Neural progenitor cell (in vitro differentiated cells): Measurements from ENCODE around the gene LRPAP1. TPM values are rescaled to one million over a fixed set of nuclear protein-coding genes. Genes with fewer than 3 reads are reported as not detected.

Experiments used
- DNase-seq: peaks from one replicate; pipeline ENCODE4 v3.0.0-alpha.2; 2016; ENCODE audit warnings: low spot score
- H2AFZ ChIP-seq: fragments of 200-600 bp; sonication (generic); replicated peaks from 2 replicates; pipeline ENCODE4 v1.6.1; 2016; ENCODE audit warnings: antibody characterized with exemption
- H3F3A ChIP-seq: fragments of 200-600 bp; sonication (generic); 2 replicates; pipeline ENCODE4 v1.6.1; 2016; ENCODE audit warnings: antibody characterized with exemption, low read depth
- H3K27ac ChIP-seq: fragments of 200-600 bp; sonication (generic); 2 replicates; pipeline ENCODE4 v1.5.1; 2016; ENCODE audit warnings: mild to moderate bottlenecking
- H3K27me3 ChIP-seq: fragments of 200-600 bp; sonication (generic); 2 replicates; pipeline ENCODE4 v1.6.1; 2016; ENCODE audit warnings: mild to moderate bottlenecking, moderate library complexity
- H3K36me3 ChIP-seq: fragments of 200-600 bp; sonication (generic); 2 replicates; pipeline ENCODE4 v1.5.1; 2016
- H3K4me1 ChIP-seq: fragments of 200-600 bp; sonication (generic); 2 replicates; pipeline ENCODE4 v1.6.1; 2016; ENCODE audit warnings: mixed run types
- H3K4me2 ChIP-seq: fragments of 200-600 bp; sonication (generic); 2 replicates; pipeline ENCODE4 v1.6.1; 2016
- H3K4me3 ChIP-seq: fragments of 200-600 bp; sonication (generic); 2 replicates; pipeline ENCODE4 v1.5.1; 2016
- H3K79me2 ChIP-seq: fragments of 200-600 bp; sonication (generic); 2 replicates; pipeline ENCODE4 v1.6.1; 2016; ENCODE audit warnings: low read depth
- H3K9ac ChIP-seq: fragments of 200-600 bp; sonication (generic); 2 replicates; pipeline ENCODE4 v1.6.1; 2016
- H3K9me3 ChIP-seq: fragments of 200-600 bp; sonication (generic); 2 replicates; pipeline ENCODE4 v1.5.1; 2016; ENCODE audit warnings: low read depth
- H4K20me1 ChIP-seq: fragments of 200-600 bp; sonication (generic); 2 replicates; pipeline ENCODE4 v1.6.1; 2016; ENCODE audit warnings: low read depth
- H3K27ac Mint-ChIP-seq: 3 replicates; pipeline ENCODE4 v1.8.0; 2021; ENCODE audit warnings: mixed read lengths
- H3K27me3 Mint-ChIP-seq: 2 replicates; pipeline ENCODE4 v1.8.0; 2022; ENCODE audit warnings: low read depth, mild to moderate bottlenecking, inconsistent platforms, moderate library complexity, mixed read lengths; ENCODE audit not compliant: insufficient read depth
- H3K36me3 Mint-ChIP-seq: 3 replicates; pipeline ENCODE4 v1.8.0; 2021; ENCODE audit warnings: mixed read lengths
- H3K4me1 Mint-ChIP-seq: 3 replicates; pipeline ENCODE4 v1.8.0; 2021; ENCODE audit warnings: mixed read lengths
- H3K4me3 Mint-ChIP-seq: 3 replicates; pipeline ENCODE4 v1.8.0; 2021; ENCODE audit warnings: mild to moderate bottlenecking, moderate library complexity, mixed read lengths
- H3K9me3 Mint-ChIP-seq: 3 replicates; pipeline ENCODE4 v1.8.0; 2020; ENCODE audit warnings: mixed read lengths
- CTCF ChIP-seq: fragments of 200-600 bp; sonication (generic); IDR thresholded peaks from 2 replicates; pipeline ENCODE4 v1.5.1; 2017; ENCODE audit warnings: antibody characterized with exemption, mild to moderate bottlenecking
- EZH2 ChIP-seq: fragments of 200-600 bp; sonication (generic); IDR thresholded peaks from 2 replicates; pipeline ENCODE4 v1.6.1; 2017; ENCODE audit warnings: antibody characterized with exemption, mild to moderate bottlenecking, moderate library complexity
- EZH2phosphoT487 ChIP-seq: fragments of 200-600 bp; sonication (generic); IDR thresholded peaks from 2 replicates; pipeline ENCODE4 v1.6.1; 2017; ENCODE audit warnings: antibody characterized with exemption
- total RNA-seq: library from RNA; depleted of rRNA; stranded (reverse); fragments of >200 nt; gene quantifications from 2 replicates; pipeline ENCODE4 v1.2.3, GENCODE V29; 2015; ENCODE audit warnings: low replicate concordance

Gene LRPAP1
- total RNA-seq, 1 donor from 2014 or later = 48.3 TPM

GRCh38 chr4:3491681-3492405 is 40.4 kb downstream of the LRPAP1 start:
- H3K79me2 ChIP-seq = no peaks in the 10 kb centered on the region
- Mint-ChIP-seq H3K9me3 (no peaks in the 10 kb centered on the region), H3K4me1 (peaks cover 15% of the 10 kb centered on the region), H3K27ac (peak overlapping the region; percentile 79), H3K4me3 (peak overlapping the region; percentile 55), H3K27me3 (peaks cover 20% of the 10 kb centered on the region), H3K36me3 (no peaks in the 10 kb centered on the region)
- no peaks in the 10 kb centered on the region for H3K9me3 ChIP-seq
- no peak overlapping the region for H3K4me2 ChIP-seq
- H3K27me3 ChIP-seq = peaks cover 84% of the 10 kb centered on the region
- H3K4me3 ChIP-seq = no peak overlapping the region
- no peak overlapping the region for H3K9ac ChIP-seq
- H3K27ac ChIP-seq = no peak overlapping the region
- peaks cover 28% of the 10 kb centered on the region for H3F3A ChIP-seq
- H3K36me3 ChIP-seq = no peaks in the 10 kb centered on the region
- H3K4me1 ChIP-seq = peaks cover 31% of the 10 kb centered on the region
- TF ChIP-seq EZH2phosphoT487 = no peak
- TF ChIP-seq CTCF = no peak
- TF ChIP-seq EZH2 = no peak
- no peak overlapping the region for H2AFZ ChIP-seq
- H4K20me1 ChIP-seq = peaks cover 36% of the 10 kb centered on the region
- DNase-seq = no peak

GRCh38 chr4:3489451-3489962 is 42.7 kb downstream of the LRPAP1 start:
- no peaks in the 10 kb centered on the region for H3K79me2 ChIP-seq
- no peak overlapping the region for H3K9ac ChIP-seq
- Mint-ChIP-seq H3K9me3 (no peaks in the 10 kb centered on the region), H3K4me3 (no peak overlapping the region), H3K27me3 (peaks cover 20% of the 10 kb centered on the region), H3K4me1 (peaks cover 13% of the 10 kb centered on the region), H3K27ac (no peak overlapping the region), H3K36me3 (no peaks in the 10 kb centered on the region)
- H3F3A ChIP-seq = peaks cover 21% of the 10 kb centered on the region
- no peaks in the 10 kb centered on the region for H3K9me3 ChIP-seq
- no peak overlapping the region for H3K4me2 ChIP-seq
- TF ChIP-seq EZH2 = no peak
- no peak for TF ChIP-seq CTCF
- TF ChIP-seq EZH2phosphoT487 = no peak
- no peak overlapping the region for H2AFZ ChIP-seq
- peaks cover 92% of the 10 kb centered on the region for H3K27me3 ChIP-seq
- no peaks in the 10 kb centered on the region for H3K36me3 ChIP-seq
- DNase-seq = peak; percentile 39
- no peak overlapping the region for H3K4me3 ChIP-seq
- peaks cover 19% of the 10 kb centered on the region for H4K20me1 ChIP-seq
- no peak overlapping the region for H3K27ac ChIP-seq
- peaks cover 46% of the 10 kb centered on the region for H3K4me1 ChIP-seq

- TF ChIP-seq EZH2 (no peak), CTCF (no peak), EZH2phosphoT487 (no peak)
- no peaks in the 10 kb centered on the region for H3K36me3 ChIP-seq
- H3K9me3 Mint-ChIP-seq = no peaks in the 10 kb centered on the region
- H3K9ac ChIP-seq = no peak overlapping the region
- peaks cover 18% of the 10 kb centered on the region for H3F3A ChIP-seq
- H4K20me1 ChIP-seq = peaks cover 14% of the 10 kb centered on the region
- H3K36me3 Mint-ChIP-seq = no peaks in the 10 kb centered on the region
- no peak overlapping the region for H3K27ac Mint-ChIP-seq
- no peak overlapping the region for H3K4me2 ChIP-seq
- no peak for DNase-seq
- H3K4me1 Mint-ChIP-seq = peaks cover 8% of the 10 kb centered on the region
- no peaks in the 10 kb centered on the region for H3K79me2 ChIP-seq
- H3K9me3 ChIP-seq = no peaks in the 10 kb centered on the region
- no peak overlapping the region for H3K4me3 Mint-ChIP-seq
- H3K27me3 ChIP-seq = peaks cover 98% of the 10 kb centered on the region
- H3K4me3 ChIP-seq = no peak overlapping the region
- H3K27me3 Mint-ChIP-seq = peaks cover 22% of the 10 kb centered on the region
- peaks cover 40% of the 10 kb centered on the region for H3K4me1 ChIP-seq
- no peak overlapping the region for H2AFZ ChIP-seq
- no peak overlapping the region for H3K27ac ChIP-seq
These were observed 43.4 kb downstream of the LRPAP1 start for GRCh38 chr4:3488820-3489219.
